Measurements from ENCODE around the gene OR7G1.
"Not testable (repeated sequence)": the region's sequence is repeated elsewhere in the genome, so short reads cannot be mapped to it uniquely, and the experiment has no call there.

OR7G1 gene

DNA sequence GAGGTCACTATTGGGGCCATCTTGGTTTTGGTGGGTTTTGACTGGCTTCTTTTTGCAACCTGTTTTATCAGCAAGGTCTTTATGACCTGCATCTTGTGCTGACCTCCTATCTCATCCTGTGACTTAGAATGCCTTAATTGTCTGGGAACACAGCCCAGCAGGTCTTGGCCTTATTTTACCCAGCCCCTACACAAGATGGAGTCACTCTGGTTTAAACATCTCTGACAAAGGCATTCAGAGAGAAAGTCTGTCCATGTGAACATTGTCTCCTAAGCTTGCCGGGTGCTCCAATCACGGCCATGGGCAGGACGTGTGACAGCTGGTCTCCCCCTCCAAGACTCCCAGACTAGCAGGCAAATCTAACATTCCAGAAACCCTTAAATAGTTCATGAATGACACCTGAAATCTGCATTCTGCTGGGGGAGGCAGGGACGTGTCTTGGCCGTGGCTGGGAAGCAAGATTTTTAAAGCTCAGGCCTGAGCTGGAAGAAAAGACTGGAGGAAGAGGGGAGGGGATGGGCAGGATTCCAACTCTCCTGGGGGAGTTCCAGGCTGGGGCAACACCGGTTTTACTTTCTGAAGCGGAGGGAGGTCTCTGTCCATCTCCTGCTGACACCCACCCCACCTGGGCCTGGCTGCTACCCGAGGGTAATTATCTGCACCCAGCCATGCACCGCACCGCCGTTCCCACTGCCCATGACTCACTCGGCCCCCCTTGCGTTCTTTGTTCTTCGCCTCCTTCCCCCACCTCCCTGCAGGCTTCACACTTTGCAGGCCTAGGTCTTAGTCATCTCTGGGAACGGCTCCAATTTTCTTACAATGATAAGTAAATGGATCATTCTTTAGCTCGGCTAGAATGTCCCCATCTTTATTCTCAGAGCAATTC lies 40.3 kb downstream of the OR7G1 start:
- DNase-seq: peak; percentile 2

DNA sequence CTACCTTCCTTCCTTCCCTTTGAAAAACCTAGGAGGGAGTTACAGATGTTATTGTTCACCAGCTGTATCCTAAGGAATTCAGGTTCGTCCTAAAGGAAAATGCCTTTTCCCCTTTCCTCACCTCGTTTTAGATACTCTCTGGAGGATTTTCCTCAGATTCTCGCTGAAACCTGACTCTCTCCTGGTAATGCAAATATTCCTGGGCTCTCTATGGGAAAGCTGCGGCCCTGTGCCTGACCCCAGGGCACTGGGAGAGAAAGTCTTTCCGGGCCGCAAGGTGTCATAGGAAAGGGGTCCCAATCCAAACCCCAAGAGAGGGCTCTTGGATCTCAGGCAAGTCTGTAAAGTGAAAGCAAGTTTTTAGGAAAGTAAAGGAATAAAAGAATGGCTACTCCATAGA lies 41.8 kb downstream of the OR7G1 start:
- DNase-seq: no peak

DNA sequence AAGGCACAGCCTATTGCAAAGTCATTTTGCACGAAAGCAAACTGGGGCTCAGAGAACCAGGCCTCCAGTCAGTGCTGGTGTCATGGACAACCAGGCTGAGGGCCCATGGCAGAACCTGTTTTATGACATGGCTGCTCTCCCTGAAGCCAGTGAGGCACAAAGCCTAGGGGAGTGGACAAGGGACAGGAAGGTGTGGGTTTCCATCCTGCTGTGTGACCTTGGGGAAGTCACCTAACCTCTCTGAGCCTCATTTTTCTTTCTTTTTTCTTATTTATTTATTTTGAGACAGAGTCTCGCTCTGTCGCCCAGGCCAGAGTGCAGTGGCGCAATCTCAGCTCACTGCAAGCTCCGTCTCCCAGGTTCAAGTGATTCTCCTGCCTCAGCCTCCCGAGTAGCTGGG lies 43.8 kb downstream of the OR7G1 start:
- DNase-seq: not testable (repeated sequence)

DNA sequence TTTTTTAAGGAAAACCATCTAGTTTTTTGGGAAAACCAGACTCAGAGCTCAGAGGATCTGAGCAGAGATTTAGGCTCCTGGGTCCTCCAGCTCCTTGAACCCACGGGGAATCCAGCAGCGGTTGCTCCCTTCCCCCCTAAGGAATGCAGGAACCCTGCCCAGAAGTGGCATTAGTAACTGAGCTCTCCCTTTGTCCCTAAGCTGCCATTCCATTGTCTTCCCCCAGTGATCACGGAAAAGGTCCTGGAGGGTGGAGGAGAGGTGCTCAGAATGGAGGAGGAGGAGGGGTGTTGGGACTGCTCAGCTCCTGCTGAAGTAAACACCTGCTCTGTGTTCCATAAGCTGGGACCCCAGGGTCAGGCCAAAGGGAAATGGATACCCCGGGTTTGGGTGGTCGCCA lies 45.5 kb downstream of the OR7G1 start:
- DNase-seq: no peak

DNA sequence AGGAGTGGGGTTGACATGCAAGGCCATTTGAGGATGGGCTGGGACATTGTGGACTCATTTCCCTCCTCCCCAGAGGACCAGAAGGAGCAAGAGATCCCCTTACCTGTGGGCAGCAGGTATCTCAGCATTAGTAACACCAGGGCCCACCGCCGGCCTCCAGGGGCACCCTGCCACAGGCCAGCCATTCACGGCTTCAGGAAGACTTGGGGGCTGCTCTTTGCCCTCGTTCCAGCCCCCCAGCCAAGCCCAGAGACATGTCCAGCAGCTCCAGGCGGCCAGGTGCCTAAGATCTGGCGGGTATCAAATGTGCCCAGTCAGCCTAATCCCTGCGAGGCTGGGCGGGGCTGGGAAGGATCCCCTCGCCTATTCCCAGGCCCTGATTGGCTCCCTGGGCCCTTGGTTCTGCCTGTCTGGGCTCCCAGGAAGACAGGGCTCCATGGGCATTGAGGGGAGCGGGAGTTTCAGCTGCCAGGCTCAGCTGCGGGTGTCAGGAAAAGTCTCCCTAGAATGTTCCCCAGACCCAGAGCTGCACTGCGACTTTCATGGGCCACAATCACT lies 50.0 kb downstream of the OR7G1 start:
- no peak for DNase-seq
